GF-D8 (cell line): ENCODE measurements around the gene UPK2.
"Not testable (repeated sequence)": the region's sequence is repeated elsewhere in the genome, so short reads cannot be mapped to it uniquely, and the experiment has no call there.

Source experiments
- DNase-seq: peaks from one replicate; lab custom pipeline; 2025; lab: John Stamatoyannopoulos, UW

The UPK2 gene

DNA sequence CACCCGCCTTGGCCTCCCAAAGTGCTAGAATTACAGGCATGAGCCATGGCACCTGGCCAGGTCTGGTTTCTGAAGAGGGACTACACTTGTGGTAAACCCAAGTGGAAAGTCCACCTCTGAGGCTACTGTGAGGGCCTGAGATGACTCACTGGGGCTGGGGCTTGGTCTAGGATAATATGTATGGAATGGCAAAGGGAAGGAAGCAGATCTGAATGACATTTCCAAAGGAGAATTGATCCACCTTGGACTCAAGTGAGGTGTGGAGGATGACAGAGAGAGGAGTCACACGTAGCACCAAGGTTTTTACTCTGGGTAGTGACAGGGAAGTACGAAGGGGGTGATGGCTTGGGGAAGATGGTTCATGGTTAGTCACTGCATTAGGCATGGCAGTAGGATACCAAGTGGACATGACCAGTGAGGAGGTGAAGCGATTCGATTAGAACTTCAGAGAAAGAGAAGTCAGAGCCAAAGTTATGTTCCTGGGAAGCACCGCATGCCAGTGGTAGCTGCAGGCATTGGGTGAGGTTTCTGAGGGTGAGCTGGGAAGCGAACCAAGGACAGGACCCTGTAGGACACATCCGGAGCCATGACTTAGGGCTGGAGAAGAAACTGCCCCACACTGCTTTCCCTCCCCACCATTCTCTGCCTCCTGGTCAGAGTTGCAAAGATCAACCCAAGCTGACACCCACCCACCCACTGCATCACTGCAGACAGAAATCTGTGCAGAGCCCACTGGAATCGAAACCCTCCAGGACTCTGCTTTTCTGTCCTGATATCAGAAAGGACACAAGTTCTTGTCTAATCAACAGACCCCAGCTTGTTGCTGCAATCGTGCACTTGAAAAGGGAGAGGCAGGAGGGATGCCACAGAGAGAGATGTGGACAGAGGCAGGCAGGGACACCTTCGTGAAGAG lies 17.4 kb upstream of the UPK2 start:
- DNase-seq = no peak

DNA sequence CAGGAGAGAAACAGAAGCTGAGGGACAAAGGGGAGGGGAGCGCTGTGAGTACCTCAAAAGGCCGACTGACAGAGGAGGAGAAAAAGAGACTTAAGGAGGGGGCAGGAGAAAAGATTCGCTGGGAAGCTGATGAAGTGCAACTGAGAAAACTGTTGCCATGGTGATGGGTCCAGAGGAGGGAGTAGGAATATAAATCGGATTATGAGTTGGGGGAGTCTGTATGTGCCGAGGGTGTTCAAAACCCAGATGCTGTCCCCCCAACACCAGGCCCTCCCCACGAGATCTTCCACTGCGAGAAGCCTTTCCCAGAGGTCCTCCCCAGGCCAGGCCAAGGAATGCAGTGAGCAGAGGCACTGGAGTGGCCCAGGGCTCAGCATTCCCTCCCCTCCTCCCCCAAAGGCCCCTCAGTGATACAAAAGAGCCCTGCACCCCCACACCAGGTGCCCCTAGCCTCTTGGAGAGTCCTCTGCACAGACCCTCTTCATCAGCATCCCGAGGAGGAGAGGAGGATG lies 16.6 kb upstream of the UPK2 start:
- no peak for DNase-seq

DNA sequence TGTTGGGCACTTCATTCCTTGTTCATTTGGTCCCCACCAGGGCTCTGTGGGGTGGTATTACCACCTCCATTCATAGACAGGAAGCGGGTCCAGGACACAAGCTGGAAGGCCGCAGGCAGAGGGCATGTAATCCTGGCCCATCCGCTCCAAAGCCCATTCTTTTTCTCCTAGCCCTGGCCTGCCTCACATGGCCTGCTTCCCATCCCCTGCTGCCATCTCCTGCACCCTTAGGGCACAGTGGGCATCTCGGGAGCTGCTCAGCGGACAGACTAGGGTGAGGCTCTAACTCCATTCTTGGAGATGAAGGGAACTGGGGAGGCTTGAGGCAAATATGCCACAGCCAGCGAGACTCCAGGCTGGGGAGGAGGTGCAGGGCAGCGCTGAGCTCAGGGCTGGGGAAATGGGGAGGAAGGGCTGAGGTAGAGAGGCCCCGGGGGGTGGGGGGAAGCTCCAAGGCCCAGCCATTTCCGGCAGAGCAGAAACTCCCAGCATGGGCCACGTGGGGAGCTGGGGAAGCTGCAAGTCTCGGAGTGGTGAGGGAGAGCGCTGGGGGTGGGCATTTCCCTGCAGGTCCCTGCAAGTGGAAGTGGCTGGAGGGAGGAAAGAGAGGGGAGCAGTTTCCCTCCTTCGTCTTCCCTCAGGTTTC lies 16.0 kb upstream of the UPK2 start:
- DNase-seq = peak; percentile 94

DNA sequence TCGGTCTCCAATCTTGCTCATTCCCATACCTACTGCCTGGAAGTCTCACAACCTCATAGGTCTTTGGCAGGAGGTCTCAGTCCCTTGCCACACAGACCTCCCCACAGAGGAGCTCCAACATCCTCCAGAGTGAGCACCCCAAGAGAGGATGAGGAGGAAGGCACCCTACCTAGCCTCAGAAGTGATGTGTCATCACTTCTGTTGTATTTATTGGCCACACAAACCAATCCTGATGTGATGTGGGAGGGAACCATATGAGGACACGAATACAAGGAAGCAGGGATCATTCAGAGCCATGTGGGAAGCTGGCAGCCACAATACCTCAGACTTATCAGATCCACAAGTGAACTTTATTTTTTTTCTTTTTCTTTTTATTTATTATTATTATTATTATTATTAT lies 9.0 kb upstream of the UPK2 start:
- no peak for DNase-seq

DNA sequence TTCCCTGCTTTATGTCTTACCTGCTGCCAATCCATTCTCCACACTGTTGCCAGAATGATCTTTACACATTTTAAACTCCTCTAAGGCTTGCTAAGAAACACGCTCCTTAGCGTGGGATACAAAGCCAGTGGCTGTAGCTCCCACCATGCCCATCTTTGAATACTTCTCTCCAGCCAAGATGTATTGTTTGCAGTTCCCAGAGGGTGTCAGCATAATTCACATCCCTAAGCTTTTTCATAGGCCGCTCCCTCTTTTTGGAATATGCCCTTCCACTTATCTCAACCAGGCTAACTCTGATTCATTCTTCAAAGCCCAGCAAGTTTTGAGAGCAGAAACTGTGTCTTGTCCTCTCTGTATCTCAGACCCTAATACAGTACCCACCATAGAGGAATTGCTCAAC lies 8.1 kb upstream of the UPK2 start:
- no peak for DNase-seq

DNA sequence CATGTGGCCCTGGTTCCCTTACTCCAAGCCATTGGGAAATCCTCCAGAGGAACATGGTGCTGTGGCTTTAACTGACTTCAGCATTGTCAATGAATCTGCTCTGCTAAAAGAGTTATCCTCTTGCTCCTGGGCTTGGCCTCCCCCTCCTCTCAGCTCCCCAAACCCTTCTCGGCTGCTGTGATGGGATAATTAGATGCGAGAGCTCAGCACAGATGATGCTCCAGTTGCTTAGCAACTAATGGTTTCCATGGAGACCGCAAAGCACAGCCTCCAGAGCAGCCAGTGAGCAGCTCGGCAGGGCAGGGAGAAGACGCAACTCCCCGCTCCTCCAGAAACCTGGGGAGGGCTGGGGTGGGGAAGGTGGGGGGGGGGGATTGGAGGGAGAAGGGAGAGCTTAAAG lies 2.8 kb upstream of the UPK2 start:
- no peak for DNase-seq

DNA sequence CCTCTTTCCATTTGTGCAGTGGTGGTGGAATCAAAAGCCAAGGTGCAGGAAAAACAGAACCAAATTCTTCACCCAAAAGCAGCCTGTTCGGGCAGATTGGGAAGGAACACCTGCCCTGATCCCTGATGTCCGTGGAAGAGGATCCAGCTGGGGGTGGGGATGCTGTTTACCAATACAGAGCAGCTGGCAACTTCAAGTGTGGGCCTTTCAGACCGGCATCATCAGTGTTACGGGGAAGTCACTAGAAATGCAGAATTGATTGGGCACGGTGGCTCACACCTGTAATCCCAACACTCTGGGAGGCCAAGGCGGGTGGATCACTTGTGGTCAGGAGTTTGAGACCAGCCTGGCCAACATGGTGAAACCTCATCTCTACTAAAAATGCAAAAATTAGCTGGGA lies 2.1 kb upstream of the UPK2 start:
- DNase-seq = not testable (repeated sequence)

DNA sequence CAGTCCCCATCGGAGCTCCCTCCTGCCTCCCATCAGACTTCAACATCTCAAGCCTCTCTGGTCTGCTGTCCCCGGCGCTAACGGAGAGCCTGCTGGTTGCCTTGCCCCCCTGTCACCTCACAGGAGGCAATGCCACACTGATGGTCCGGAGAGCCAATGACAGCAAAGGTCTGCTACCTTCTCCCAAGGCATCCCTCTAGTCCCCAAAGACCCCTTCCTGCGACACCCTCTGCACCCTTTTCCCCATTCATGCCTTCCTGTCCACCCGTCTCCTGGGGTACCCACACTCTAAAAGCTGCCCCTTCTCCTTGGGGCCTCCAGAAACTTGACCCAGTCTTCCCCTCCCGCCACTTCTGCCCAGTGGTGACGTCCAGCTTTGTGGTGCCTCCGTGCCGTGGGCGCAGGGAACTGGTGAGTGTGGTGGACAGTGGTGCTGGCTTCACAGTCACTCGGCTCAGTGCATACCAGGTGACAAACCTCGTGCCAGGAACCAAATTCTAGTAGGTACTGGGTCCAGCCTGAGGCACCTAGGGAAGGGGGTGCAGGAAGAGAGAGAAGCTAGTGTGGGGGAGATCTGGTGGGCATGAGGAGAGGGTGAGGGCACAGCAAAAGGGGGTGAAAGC lies 860 bp downstream of the UPK2 start:
- DNase-seq = no peak

DNA sequence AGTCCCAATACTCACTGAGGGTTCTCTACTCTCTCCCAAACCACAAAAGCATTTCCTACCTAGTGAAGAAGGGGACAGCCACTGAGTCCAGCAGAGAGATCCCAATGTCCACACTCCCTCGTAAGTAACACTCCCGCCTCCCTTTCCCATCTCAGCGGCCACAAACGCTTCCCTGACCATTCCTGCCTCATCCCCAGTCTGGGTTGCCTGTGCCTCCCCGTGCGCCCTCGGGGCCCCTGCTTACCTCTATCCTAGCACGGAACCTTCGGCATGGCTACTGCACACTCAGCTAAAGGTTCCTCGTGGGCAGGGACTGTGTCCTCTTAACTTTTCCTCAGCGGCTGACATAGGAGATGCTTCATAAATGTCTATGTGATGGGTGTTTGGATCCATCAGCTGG lies 1.5 kb downstream of the UPK2 start:
- DNase-seq = no peak

DNA sequence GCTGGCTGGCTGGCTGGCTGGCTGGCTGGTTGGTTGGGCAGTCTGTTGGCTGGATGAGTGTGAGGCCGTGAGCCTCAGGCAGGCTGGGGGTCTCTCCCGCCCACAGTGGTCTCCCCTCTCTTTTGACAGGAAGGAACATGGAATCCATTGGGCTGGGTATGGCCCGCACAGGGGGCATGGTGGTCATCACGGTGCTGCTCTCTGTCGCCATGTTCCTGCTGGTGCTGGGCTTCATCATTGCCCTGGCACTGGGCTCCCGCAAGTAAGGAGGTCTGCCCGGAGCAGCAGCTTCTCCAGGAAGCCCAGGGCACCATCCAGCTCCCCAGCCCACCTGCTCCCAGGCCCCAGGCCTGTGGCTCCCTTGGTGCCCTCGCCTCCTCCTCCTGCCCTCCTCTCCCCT lies 1.9 kb downstream of the UPK2 start:
- DNase-seq = no peak

DNA sequence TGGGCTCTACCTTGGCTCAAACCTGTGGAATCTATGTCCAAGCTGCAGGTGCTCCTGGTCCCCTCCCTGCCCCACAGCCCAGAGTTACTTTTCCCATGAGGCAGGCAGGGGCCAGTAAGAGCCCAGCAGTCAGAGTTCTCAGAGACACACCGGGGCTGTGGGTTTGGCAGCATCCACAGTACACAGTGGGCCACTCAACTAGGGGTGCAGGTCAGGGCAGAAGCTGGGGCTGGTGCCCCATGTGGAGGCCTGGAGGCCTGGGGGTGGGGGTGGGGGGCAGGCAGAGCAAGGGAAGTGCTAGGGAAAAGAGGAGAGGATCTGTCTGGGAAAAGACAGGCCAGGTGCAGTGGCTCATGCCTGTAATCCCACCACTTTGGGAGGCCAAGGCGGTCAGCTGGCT lies 2.5 kb downstream of the UPK2 start:
- no peak for DNase-seq

DNA sequence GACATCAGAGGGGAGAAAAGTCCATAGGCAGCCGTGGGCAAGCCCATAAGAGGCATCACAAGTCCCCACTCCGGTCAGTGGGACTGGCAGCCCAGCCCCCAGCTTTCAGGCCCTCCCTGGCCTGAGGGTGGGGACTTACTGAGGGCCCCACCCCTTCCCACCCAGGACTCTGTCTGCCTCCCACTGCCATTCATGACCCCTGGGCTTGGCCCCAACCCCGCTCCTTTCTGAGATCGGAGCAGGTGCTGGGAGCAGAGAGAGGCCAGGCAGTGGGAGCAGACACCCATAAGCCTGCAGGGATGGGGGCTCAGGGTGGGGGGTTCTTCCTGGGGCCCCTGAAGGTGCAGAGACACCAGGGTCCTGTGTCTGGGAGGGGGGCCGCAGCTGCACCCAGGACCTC lies 5.1 kb downstream of the UPK2 start:
- no peak for DNase-seq

DNA sequence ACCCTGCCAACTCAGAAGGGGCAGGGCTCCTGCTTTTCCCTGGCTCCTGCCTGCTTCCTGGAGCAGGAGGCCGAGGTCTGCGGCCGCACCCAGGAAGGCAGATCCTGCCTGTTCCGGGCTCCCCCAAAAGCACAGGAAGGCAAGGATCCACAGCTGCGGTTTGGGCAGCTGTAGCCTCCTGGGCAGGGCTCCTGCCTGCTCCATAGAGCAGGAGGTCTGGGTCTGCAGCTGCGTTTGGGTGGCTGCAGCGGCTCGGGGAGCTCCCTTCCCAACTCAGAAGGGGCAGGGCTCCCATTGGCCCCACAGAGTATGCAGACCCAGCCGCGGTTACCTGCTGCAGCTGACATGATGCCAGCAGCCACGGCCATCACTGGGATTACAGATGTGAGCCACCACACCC lies 5.5 kb downstream of the UPK2 start:
- no peak for DNase-seq

DNA sequence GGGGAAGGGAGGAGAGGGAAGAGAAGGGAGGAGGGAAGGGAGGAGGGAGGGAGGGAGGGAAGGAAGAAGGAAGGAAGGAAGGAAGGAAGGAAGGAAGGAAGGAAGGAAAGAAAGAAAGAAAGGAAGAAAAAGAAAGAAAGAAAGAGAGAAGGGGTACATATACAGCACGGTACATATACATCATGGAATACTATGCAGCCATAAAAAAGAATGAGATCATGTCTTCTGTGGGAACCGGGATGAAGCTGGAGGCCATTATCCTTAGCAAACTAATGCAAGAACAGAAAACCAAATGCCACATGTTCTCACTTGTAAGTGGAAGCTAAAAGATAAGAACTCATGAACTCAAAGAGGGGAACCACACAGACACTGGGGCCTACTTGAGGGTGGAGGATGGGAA lies 13.4 kb downstream of the UPK2 start:
- DNase-seq = not testable (repeated sequence)

DNA sequence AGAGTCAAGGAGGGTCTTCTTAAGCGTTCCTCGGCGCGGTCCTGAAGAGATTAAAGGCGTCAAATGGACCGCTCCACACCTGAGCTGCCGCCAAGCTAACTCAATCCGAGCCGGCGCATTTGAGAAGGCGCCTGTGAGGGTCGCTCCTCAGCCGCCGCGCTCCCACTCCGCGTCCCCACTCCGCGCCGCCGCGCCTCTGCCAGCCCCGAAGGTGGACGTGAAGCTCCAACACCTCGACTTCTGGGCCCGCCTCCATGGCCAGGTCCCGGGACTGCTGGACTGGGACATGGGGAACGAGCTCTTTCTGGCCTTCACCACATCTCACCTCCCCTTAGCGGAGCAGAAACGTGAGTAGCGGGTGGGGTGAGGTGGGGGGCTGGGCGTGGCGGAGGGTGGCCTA lies 15.5 kb downstream of the UPK2 start, which contains the start of gene FOXR1:
FOXR1 (plus strand) TSS at position 116 of the 400 bp plus-strand sequence; CDS start at position 287, 171 bp downstream.
- no peak for DNase-seq

DNA sequence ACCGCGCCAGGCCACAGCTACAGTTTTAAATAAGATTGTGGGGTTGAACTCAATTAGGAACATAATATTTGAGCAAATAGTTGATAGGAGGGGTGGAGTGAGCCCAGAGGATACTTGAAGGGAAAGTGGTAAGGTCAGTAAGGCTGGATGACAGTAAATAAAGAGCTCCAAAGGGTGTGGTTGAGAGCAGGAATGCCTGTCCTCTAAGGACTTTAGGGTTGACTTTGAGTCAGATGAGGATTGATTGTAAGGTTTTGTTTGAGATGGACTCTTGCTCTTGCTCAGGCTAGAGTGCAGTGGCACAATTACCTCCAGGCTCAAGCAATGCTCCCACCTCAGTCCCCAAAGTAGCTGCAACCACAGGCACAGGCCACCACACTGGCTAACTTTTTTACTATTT lies 17.9 kb downstream of the UPK2 start:
- no peak for DNase-seq

DNA sequence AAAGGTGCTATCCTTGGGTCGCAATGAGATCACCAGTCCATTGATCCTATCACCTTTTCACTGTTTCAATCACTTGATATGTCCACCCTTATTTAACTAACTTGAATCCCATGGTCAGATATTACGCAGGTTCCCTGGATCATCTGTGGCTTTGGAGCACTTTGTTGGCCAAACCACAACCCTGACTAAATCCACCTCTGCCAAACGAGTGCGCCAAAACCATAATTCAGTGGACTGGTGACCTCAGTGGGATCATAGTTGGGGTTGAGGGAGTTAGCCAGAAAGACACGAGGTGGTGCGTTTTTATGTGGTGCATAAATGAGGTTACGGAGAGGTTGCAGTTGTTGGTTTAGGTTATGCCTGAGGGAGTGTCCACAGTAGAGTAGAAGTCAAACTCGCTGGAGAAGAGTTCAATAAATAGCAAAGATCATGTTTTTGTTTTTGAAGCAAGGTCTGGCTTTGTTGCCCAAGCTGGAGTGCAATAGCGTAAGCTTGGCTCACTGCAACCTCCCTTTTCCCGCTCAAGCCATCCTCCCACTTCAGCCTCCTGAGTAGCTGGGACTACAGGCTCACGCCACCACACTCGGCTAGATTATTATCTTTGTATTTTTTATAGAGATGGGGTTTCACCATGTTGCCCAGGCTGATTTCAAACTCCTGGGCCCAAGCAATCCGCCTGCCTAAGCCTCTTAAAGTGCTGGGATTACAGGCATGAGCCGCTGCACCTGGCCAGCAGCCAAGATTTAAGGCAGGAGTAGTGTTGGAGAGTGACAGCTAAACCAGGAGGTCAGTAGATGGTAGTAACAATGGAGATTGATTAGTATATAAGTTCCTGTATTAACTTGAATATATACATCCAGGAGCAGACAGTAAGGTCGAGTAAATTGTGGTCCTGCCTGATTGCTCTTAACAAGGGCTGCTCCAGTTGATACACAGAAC lies 19.9 kb downstream of the UPK2 start:
- no peak for DNase-seq

DNA sequence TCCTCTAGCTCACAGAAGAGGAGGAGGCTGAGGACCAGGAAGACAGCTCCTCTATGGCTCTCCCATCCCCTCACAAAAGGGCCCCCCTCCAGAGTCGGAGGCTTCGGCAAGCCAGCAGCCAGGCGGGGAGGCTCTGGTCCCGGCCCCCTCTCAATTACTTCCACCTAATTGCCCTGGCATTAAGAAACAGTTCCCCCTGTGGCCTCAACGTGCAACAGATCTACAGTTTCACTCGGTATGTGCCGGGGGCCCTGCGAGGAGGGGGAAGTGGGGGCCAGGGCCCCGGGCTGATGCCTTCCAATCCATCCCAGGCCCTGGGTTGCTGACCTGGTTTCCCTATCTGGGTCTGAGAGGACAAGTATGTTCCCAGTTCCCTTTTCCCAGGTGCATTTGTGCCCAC lies 23.3 kb downstream of the UPK2 start:
- no peak for DNase-seq

DNA sequence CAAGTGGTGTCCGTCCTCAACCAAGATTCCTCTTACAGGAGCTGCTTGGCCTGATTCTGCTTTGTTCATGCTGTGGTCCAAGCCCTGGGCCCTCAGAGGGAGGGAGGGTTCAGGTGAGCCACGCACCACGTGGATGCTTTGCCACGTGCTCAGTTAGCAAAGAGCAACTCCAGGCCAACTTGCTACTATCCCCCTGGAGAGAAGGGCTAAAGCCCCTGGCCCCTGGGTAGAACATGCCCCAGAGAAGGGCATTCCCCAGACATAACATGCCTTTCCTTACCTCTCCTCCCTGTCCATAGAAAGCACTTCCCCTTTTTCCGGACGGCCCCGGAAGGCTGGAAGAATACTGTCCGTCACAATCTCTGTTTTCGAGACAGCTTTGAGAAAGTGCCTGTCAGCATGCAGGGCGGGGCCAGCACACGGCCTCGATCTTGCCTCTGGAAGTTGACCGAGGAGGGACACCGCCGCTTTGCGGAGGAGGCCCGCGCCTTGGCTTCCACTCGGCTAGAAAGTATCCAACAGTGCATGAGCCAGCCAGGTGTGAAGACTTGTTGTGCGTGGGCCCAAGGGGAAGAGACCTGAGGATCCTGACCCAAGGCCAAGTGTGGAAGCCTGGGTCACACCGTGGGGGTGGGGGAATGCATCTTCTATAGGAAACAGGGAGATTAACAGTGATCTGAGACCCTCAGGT lies 24.2 kb downstream of the UPK2 start:
- no peak for DNase-seq

DNA sequence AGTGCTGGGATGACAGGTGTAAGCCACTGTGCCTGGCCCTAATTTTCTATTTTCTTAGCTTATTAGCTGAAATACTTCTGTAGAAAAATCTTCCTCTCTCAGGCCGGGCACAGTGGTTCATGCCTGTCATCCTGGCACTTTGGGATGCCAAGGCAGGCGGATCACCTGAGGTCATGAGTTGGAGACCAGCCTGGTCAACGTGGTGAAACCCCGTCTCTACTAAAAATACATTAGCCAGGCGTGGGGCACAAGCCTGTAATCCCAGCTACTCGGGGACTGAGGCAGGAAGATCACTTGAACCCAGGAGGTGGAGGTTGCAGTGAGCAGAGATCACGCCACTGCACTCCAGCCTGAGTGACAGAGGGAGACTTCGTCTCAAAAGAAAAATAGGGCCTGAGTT lies 28.2 kb downstream of the UPK2 start:
- not testable (repeated sequence) for DNase-seq

DNA sequence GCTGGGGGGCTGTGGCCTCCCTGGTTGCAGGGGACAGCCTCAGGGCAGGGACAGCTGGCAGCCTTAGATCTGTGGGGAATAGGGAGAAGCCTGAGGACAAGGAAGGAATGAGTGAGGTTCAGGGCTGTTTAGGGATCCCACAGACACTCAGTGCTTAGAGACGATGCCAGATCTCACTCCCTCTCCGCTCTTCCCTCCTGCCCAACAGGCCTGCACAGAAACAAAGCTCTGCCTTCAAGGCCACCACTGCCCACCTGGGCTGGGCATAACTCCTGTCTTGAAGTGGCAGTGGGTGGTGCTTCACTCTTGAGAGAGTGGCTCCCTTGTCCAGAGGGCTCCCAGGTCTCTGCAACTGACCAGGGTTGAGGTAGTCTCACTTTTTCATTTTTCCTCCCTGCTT lies 28.7 kb downstream of the UPK2 start:
- no peak for DNase-seq
